Measurements from ENCODE around the gene HDAC6.

GRCh38 chrX:48786341-48786800, 15.5 kb upstream of the HDAC6 start, which contains the start of gene GATA1:
- TF ChIP-seq SUZ12 (IDR thresholded peaks at IDR 0.05; ENCODE audit: extremely low read depth, insufficient read depth, insufficient read length) = no peak
- no peak for TF ChIP-seq YY1 (IDR thresholded peaks at IDR 0.05; ENCODE audit: insufficient read depth, insufficient read length)

Data from NT2/D1 (cell line).